DMS79 treated with DMSO at 0.1 percent for 48 hours (cell line): Measurements from ENCODE around the gene PDE10A.
"Not testable (repeated sequence)": the region's sequence is repeated elsewhere in the genome, so short reads cannot be mapped to it uniquely, and the experiment has no call there.

Source experiments
- DNase-seq: peaks from one replicate; lab custom pipeline; 2025; lab: John Stamatoyannopoulos, UW

Gene PDE10A

DNA sequence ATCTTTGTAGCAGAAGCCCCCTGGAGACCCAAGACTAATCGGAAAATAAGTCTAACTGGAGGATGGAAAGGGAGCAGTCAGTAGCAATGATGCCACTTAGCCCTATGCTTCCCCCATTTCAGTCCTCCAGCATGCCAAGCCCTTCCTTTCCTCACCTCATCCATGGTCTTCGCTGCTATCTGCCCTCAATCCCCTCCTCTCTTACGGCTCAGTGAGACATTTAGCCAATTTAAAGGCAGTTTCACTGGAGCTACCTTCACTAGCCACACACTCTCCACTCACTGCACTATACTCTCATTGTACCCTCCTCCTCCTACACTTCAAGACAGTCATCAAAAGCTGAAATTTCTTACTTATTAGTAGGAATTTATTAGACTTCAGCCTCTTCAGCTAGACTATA lies 111.2 kb downstream of the PDE10A start:
- DNase-seq: no peak

DNA sequence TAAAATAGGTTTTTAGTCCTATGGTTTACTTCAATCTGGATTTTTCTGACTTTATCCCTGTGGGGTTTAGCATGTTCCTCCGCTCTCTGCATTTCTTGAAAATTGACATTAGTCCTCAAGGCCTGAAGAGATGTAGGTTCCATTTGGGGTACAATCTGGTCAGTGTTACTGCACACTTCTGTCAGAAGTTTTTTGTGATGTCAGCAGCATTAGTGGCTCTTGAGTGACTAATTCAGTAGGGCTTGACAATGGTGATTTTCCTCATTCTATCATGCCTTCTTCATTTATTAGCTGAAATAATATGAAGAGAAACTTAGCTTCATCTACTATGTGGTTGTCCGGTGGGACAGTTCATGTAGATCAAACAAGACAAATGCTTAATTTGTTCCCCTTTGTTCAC lies 114.6 kb downstream of the PDE10A start:
- no peak for DNase-seq

DNA sequence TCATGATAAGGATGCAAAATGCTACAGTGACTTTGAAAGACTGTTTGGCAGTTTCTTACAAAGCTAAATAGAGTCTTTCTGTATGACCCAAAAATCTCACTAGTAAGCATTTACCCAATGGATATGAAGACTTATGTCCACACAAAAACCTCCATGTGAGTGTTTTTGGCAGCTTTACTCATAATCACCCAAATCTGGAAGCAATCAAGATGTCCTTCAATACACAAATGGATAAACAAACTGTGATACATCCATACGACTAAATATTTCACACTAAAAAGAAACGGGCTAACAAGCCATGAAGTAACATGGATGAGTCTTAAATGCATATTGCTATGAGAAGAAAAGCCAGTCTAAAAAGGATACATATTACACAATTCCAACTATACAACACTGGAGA lies 117.2 kb downstream of the PDE10A start:
- DNase-seq: no peak

DNA sequence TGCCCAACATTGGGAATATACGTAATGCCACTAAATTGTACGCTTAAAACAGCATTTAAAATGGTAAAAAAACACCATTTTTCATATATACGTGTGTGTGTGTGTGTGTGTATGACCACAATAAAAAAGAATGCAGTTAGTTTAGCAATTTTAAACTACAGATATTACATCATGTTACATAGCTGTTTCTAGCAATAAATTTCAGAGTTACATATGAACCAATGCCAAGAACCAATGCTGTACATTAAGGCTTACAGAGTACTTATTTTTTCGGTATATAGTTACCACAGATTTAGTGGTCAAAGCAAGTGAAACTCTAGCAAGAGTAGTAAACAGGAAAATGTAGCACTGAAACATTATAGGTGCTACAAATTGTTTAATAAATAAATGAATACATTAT lies 119.3 kb downstream of the PDE10A start:
- DNase-seq: no peak

DNA sequence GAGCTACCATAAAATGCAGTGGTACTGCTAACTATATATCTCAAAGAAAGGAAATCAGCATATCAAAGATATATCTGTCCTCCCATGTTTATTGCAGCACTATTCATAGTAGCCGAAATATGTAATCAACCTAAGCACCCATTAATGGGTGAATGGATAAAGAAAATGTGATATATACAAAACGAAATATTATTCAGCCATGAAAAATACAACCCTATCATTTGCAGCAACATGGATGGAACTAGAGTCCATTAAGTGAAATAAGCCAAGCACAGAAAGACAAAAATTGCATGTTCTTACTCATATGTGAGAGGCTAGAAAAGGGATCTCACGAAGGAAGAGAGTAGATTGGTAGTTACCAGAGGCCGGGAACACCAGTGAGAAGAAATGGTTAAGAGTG lies 126.1 kb downstream of the PDE10A start:
- DNase-seq: no peak

DNA sequence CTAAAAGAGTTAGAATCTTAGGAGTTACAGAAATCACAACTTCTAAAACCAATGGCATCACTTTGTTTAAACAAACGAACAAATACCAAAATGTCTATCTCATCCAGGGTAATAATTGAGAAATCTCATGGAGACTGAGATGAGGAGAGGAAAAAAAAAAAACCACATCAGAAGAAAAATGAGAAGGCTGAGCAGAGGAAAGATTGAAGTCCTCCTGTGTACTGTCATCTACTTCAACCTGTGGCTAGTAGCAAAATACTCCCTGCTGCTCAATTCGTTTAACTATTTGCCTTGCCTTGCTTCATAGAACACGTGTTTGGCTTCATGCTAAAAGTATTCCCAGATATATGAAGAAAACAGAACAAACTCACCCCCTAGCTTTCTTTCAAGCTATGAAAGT lies 143.7 kb downstream of the PDE10A start:
- DNase-seq: no peak

DNA sequence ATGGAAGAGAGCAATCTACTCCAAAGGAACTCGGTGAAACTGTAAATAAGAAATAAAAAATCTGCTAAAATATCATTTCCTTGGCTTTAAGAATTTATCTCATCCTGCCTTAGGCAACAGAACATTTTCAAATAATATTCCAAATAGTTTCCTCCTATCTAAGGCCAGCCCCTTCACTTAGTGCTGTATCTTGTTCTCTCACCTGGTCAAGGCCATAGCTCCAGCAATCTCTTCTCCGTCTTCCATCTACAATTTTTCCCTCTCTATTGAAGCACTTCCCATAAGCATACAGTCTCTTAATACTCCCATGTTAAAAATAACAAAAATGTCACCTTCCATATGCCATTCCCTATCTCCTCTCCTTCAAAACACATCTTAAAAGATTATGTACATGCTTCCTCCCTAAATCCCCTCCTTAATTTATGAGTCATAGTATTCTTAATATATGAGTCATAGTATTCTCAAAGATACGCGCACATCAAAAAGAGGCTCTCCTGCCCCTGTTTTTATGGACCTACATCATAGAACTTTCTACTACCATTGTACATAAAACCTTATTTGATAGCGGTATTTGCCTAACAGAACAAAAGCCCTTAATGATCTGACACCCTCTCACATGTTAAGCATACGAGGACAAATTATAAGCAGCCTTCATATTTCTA lies 146.9 kb downstream of the PDE10A start:
- no peak for DNase-seq

DNA sequence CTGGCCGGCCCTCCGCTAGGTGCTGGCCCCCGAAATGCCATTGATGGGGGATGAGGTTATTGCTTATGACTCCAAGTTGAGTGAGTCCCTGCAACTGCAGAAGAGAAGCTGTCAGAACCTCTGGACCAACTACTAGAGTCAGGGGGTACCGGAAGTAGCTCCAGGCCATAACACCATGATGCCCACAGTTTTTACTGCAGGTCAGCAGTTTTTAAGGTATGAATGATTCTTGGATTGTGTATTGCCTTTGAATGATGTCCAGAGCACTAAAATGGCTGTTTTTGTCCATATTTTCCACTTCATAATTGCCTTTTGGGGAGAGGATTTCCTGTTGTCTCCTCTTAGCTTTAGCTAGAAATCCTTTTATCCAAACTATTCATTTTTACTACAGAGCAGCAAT lies 148.4 kb downstream of the PDE10A start:
- DNase-seq: no peak

DNA sequence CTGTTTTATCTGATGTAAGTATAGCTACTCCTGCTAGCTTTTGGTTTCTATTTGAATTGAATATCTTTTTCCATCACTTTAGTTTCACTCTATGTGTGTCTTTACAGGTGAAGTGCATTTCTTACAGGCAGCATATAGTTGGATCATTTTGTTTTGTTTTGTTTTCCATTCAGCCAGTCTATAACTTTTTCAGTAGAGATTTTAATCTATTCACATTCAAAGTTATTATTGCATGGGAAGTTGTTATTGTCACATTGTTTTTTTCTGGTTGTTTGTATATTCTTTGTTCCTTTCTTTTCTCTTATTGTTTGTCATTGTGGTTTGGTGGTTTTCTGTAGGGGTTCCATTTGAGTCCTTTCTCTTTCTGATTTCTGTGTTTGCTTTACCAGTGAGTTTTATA lies 151.2 kb downstream of the PDE10A start:
- DNase-seq: no peak

DNA sequence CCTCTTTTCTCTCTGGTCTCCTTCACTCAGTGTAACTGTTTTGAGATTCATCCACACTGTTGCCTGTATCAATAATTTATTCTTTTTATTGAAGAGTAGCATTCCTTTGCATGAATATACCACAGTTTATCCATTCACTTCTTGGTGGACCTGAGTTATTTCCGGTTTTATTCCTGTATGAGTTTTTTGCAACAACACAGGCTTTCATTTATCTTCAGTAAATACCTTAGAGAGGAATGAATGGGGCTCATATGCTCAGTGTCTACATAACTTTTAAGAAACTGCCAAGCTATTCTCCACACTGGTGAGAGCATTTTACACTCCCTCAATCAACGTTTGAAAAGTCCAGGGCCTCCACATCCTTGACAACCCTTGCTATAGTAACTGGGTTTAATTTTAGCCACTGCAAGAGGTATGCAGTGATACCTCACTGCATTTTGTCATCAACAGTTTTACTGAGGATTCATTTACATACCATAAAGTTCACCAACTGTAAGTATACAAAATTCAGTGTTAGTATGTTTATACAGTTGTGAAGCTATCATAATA lies 154.6 kb downstream of the PDE10A start:
- no peak for DNase-seq

DNA sequence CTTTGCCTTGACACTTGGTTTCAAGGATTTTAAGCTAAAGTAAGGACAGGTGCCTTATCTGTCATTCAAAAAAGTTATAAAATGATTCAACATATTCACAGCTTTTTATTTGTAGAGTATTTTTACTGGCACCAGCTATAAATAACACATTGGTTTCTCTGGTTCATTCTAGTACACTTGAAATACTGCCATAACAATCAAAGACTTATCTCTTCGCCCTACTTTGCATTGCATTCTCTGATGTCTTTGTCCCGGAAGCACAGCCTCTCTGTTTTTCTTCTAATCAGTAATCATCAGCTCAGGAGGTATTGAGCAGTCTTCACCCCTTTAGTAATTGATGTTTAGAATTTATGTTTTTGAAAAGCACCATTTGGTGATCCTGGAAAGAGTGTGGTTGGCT lies 156.4 kb downstream of the PDE10A start:
- no peak for DNase-seq

DNA sequence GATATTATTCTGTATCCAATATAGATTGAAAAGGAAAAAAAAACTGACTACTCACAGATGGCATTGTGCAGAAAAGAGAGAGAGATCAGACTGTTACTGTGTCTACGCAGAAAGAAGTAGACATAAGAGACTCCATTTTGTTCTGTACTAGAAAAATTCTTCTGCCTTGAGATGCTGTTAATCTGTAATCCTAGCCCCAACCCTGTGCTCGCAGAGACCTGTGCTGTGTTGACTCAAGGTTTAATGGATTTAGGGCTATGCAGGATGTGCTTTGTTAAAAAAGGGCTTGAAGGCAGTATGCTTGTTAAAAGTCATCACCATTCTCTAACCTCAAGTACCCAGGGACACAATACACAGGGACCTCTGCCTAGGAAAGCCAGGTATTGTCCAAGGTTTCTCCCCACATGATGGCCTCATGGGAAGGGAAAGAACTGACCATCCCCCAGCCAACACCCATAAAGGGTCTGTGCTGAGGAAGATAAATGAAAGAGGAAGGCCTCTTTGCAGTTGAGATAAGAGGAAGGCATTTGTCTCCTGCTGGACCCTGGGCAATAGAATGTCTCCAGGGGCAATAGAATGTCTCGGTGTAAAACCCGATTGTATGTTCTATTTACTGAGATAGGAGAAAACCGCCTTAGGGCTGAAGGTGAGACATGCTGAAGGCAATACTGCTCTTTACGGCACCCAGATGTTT lies 162.7 kb downstream of the PDE10A start:
- not testable (repeated sequence) for DNase-seq

DNA sequence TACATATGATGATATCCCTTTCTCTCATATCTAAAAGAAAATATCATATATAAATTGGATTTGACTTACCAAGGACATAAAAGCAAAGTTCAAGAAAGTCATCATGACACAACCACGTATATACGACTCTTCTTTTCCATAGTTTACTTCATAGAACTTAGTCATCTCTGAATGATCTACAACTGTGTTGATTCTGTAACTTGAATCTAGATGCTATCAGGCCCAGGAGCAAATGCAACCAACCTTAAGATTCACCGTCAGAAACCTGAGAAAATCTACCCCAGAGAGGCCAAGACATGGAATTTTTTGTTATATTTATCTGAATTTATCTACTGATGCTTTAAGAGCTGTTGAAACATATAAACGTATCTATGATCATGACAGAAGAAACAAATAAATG lies 165.6 kb downstream of the PDE10A start:
- no peak for DNase-seq

DNA sequence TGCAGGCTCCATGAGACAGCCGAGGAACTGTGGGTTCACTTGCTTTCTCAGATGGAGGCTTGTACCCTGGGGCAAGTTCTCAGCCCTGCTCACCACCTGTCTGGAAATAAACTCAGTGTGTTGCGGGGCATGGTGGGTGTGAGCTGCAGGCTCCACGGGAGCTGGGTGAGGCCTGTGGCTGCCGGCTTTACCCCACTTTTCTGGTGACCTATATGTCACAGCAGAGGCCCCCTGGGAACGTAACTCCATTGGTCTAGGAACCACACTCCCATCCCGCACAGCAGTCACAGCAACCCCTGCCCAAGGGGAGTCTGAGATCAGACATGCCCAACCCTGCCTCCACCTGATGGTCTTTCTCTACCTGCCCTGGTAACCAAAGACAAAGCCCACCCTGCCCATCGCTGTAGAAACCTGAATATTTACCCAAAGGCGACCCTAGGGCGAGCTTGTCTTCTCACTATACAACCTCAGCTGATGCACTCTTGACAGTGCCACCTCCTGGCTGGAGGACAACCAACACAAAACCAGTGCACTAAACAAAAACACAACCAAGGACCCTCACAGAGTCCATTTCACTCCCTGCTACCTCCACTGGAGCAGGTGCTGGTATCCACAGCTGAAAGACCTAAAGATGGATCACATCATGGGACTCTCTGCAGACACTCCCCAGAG lies 174.3 kb downstream of the PDE10A start:
- no peak for DNase-seq

DNA sequence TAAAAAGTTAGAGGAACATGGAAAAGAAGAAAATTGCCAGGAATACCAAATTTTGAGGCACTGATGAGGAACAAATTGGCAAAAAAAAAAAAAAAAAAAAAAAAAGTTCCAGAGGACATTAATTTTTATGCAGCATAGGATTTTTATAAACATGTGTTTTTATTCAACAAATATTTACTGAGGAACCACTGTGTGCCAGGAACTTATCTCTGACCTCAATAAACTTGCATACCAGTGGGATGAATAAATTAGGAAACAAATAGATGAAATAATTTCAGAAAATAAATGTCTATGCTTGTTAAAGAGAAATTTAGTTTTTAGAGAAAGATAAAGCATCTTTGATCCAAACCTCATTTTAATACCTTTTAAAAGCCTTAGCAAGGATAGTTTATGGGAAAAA lies 175.1 kb downstream of the PDE10A start:
- DNase-seq: no peak

DNA sequence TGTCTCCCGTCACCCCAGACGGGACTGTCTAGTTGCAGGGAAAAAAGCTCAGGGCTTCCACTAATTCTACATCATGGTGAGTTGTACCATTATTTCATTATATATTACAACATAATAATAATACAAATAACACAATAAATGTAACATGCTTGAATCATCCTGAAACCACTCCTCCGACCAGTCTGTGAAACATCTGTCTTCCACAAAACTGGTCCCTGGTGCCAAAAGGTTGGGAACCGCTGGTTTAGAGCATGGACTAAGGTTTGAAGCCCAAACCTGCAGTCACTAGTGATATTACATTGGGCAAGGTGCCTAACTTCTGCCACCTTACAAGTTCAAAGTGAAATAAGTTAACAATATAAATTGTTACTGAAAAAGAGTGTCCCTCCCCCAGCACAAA lies 175.7 kb downstream of the PDE10A start:
- no peak for DNase-seq

DNA sequence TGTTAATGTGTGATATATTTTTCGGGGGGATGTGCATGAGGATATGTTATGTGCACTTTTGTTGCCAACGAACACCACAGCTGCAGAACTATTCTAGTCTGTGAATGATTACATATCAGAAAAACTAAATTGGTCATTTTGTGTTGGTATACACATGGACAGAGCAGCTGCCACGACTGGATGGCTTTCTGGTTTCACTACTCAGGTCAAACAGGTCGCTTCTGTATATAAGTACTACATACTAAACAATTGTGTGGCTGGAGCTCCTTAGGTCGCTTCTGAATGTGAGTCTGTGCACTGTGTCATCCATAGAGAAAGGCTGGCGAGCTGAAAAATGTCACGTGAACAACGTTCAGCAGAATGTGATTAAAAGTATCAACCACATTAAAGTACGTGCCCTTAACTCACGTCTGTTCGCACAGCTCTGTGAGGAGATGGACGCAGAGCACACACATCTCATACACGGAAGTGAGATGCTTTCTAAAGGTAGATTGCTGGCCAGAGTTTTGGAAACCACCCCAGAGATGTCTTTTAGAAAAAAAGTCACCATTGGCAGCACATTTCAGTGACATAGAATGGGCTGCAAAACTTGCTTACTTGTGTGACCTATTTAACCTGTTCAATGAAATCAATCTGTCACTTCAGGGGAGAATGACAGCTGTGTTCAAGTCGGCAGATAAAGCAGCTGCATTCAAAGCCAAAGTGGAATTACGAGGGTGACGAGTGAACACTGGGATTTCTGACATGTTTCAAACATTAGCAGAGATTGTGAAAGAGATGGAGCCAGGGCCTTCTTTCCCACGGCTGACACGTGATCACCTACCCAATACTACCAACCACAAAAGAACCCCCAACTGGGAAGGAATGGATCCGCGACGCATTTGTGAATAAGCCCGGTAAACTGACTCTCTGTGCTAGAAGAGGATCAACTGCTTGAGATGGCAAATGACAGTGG lies 176.6 kb downstream of the PDE10A start:
- no peak for DNase-seq

DNA sequence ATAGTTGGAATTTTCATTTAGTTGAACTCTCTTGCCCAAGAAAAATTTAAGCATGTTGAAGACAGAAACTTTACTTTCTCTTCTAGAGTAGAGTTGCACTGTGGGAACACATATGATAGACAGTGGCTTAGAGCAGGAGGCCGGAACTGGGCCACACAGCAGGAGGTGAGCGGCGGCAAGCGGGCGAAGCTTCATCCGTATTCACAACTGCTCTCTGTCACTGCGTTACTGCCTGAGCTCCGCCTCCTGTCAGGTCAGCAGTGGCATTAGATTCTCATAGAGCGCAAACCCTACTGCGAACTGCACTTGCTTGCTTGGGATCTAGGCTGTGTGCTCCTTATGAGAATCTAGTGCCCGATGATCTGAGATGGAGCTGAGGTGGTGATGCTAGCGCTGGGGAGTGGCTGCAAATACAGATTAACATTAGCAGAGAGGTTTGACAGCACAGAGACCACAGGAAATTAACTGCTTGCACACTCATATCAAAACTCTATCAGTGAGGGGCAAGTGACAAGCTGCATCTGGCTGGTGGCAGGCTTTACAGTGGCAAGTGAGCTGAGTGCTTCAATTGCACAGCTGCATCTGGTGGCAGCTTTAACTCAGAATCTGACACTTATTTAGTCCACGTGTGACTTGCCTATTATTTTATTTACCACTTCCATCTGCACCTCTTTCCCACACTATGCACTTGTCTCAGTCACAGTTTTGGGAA lies 178.7 kb downstream of the PDE10A start:
- DNase-seq: no peak

DNA sequence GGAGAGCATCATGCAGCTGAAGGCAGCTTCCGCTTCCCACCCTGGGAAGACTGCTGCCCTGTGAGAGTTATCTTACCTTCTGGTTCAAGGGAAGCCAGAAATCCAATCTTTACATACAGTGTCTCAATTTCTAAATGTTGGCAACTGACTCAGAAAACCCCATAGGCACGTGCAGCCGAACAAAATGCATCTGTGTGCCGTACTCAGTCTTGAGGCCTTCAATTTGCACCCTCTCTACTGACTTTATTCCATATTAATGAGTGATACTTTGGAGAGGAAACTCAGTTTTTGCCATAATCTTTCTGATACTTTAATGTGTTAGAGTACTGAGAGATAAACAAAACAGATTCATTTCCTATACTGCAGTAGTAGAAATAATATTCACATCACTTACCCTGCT lies 181.1 kb downstream of the PDE10A start:
- no peak for DNase-seq

DNA sequence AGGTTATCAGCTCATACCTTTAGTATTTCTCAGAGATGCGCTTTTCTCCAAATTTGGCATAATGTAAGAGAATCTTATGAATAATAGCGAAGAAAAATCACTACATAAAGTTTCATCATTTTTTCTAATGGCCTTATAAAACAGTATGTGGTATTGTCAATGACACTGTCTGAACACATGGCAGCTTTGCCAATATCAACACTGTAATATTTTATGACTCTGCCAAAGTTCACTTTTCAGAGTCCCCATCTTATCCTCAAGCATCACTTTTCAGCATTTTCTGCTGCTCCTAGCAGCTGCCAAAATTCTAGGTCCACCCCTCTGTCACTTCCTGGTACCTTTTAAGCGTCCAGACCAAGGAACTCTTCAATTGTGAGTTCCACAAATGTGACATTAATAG lies 182.1 kb downstream of the PDE10A start:
- DNase-seq: no peak

DNA sequence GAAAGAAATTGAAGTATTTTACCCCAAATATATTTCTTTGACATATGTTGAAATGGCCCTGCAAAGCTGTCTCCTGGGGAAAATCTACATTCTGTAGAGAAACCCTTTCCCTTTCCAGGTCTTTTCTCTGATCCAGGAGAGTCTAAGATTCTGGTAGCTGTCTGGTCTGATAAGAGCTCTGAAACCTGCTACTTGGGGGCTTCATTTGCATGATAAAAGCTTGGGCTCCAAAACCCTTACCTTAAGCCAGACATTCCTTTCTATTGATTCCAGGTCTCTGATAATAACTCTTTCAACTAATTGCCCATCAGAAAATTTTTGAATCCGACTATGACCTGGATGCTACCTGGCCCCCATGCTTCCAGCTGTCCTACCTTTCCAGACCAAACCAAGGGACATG lies 184.5 kb downstream of the PDE10A start:
- no peak for DNase-seq
